HG02759 (cell line): Measurements from ENCODE around the gene CCDC9B.

Experiments used
- ATAC-seq: cut with Tn5 transposase; IDR thresholded peaks from one replicate; pipeline ENCODE4 v1.9.1; 2021; ENCODE audit warnings: mild to moderate bottlenecking, moderate library complexity; ENCODE audit not compliant: unreplicated experiment

CCDC9B gene

DNA sequence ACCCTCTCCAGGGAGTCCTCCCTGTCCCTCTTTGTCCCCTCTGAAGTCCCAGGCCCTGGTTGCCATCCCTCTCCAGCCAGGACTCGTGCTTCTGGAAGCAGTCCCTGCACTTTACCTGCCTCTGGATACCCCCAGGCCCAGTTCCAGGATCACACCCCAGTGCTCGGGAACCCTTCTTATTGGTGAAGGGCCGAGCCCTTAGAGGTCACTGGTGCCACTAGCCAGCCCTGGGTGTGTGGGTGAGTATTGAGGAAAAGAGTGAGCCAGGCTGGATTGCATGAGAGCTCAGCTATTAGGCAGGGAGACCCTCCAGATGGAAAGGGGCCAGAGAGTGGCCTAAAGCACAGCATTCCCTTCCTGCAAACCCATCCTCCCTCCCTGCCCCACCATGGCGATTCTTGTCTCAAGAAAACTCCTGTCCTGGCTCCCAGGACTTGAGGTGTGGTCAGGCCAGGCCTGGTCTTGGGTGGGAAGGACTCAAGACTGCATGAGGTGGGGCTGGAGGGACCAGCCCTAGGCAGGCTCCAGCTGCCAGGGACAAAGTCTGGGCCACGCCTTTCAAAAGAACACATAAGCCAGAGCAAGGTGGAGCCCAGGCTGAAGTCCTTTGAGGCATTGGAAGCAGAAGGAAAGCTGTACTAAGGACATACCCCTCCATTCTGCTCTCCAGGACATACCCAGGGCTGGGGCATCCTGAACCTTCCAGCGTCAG is 5.3 kb upstream of the CCDC9B start:
- no peak for ATAC-seq

DNA sequence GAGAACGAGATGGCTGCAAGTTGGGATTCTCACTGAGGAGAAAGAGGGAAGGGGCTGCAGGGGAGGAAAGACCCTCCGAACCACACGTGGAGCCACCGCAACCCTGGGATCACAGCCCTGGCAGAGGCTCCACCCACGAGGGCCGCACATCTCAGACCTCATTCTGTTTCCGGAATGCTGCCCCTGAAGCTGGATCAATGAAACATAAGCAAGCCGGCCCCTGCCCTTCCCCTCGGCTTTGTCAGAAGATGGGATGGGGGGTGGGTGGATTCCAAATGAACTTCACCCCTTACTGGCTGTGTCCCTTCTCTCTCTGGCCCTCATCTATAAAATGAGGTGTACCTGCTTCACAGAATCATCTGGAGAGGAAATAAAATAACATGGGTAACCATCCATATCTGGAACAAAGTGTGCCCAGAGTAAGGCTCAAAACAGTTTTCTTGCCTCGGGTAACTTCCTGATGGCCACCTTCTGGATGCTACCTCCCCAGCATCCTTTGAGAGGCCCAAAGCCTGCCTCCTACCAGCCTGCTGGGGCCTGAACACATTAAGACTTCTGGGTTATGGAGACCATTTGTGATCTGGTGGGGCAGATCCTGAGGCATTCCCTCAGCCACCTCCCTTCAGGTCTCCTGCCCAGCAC is 4.6 kb upstream of the CCDC9B start:
- ATAC-seq = no peak

DNA sequence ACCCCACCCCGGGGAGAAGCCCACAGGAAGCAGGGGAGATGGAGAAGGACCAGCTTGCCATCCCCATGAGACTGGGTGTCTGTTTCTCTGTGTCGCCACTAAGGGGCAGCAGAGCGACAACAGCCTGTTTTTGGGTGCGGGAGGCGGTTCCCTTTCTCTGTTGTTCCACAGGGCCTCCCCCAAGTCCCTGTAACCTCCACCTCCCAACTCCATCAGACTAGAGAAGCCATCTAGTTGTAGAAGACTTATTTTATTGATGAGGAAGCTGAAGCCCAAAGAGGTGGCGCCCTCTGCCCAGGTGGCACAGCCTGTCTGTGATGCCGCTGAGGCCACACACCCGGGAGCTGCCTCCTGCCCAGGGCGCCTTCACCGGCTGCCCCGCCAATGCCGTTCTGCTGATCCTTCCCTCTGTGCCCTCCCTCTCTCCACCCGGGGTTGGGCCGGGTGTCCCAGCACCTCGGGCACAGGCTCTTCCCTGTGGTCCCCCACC is 3.9 kb upstream of the CCDC9B start:
- peak; percentile 57 for ATAC-seq

DNA sequence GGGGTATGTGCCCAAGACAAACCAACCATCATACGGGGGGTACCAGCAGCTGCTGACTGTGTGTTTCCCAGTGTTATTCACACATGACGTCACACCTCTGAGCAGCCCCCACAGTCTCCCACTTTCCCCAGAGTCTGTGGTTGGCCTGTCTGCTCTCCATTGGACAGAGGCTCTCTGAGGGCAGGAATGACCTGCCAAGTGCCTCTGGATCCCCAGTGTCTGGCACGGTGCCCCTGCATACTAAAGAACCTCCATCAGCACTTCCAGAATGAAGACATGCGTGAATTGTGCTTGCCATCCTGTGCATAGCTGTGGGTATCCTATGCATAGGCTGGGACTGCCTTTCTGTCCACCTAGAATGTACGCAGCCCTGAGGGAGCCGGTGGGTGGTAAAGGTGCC is 3.5 kb upstream of the CCDC9B start:
- ATAC-seq = no peak

DNA sequence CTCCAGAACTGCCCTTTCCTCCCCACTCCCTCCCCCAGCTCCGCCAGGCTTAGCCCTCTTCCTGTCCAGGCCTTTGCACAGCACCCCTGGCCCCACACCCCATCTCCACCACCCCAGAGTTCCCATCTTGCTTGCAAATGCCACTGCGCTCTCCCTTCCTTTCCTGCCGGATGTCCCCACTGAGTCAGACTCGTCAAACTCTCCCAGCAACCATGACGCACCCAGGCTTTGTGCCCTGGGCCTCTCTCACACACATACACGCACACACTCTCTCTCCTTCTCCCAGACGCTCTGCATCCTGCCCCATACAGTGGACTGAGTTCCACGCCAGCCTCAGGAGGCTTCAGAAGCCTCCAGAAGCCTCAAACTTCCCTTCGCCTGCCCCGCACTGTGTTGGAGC is 2.8 kb upstream of the CCDC9B start:
- no peak for ATAC-seq

DNA sequence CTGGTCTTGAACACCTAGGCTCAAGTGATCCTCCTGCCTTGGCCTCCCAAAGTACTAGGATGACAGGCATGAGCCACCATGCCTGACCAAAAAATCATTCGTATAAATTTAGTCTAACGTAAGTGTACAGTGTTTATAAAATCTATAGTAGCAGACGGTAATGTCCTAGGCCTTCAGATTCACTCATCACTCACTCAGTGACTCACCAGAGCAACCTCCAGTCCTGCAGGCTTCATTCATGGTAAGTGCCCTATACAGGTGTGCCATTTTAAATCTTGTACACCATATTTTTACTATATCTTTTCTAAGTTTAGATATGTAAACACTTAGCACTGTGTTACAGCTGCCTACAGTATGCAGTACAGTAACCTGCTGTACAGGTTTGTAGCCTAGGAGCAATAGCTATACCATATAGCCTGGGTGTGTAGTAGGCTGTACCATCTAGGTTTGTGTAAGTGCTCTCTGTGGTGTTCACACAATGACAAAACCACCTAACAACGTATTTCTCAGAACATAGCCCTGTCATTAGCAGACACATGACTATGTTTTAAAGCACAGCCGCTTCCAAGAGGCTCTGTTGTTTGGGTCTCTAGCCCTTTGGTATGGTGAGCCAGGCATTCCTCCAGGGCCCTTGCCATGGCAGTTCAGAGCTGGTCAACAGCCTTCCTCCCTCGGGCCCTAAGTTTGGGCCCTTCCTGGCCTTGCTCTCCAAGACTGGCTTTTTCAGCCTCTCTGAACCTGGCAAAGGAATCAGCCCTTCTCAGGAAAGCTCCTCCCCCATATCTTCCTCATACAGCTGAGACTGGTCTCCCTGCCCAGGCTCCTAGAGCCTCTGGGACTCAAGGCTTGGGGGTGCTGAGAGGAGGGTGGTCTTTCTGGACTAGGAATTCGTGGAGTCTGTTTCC is 1.9 kb upstream of the CCDC9B start:
- ATAC-seq = no peak

DNA sequence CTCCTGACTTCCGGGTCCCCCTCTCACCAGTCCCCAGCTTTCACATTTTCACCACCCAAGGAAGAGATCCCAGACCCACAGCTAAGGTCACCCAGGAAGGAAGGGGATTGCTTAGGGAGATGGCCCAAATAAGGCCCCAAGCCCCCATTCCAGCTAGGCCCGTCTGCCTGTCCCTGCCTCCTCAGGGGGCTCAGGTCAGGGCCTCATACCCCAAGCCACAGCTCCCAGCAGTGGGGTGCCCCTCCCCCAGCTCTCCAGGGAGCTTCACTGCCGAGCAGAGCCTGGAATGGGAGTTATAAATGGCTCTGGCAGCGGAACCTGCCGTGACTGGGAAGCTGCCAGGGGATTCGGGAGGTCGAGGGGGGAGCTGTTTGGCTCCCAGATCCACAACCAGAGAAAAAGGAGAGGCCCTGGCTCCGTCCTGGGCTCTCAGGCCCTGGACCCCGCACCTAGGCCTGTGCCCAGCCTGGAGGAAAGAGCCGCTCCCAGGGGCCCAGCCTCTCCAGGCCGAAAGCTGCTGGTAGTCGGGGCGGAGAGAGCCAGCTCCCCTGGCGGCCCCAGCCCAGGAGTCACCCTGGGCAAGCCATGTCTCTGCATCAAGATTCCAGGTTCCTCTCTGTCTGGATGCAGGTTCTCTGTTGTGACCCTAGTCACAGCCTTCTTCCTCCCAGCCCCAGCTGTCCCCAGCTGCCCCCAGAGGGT is 550 bp downstream of the CCDC9B start:
- no peak for ATAC-seq

DNA sequence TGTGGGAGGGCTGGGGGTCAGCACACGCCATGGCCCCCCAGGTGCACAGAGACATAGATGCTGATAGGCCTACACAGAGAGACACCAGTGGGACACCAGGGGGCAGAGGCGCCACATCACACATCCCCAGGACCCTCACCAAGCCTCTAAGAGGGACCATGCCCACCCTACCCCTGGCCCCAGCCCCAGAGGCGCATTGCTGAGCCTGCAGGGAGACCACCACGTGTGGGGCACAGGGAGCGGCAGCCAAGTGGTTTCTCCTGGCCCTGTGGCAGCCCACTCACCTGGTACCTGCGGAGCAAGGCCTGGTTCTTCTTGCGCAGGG is 1.2 kb downstream of the CCDC9B start:
- no peak for ATAC-seq

DNA sequence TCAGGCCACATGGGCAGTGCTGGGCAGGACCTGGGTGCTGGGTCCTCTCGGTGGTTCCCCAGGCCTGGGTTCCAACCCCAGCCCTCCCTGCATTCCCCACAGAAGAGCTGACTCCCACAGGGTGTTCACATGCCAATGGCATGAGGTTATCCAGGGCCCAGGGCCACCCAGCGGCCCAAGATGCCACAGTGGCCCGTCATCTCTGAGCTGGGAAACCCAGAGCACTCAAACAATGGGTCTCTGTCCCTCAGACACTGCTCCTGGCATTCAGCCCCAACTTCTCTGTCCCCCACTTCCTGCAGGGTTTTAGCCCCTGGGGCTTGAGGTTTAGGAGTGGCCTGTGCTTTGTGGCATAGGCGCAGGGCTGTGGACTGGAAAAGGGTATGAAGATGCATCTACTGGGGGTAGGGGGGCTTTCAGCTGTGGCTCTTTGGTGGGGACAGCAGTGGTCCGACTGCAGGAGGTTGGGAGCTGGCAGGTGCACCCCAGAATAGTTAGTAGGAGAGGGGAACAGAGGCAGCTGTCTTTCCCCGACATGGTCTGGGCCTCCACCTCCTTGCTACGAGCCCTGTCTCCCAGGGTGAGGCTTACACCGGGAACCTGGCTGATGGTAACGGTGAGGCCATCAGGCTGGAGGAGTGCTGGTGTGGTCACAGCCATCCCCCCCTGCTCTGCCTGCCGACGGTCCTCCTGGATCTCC is 1.7 kb downstream of the CCDC9B start:
- no peak for ATAC-seq

DNA sequence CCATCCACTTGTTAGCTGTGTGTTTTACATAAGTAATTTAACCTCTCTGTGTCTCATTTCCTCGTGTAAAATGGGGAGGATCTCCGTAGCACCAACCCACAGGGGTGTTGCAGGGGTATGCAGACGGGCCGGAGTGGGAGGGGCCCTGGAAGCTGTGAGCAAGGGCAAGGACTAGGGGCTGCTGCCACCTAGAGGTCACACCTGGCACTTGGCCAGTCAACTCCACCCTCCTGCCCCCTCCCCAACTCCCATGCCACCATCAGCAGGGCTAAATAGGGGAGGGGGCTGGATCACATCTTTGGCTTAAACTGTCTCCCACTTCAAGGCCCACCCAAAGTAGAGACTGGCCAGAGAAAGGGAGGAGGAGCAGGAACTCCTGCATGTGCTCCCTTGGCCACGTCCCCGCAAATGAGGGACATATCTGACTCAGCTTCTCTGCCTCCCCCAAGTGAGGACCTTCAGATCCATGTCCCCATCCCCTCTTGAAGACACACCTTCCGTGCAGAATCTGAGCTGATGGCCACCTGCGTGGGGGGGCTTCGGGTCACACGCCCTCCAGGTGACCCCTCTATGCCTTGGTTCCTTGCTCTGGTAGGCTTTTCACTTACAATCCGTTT is 2.6 kb downstream of the CCDC9B start:
- ATAC-seq = peak; percentile 71

DNA sequence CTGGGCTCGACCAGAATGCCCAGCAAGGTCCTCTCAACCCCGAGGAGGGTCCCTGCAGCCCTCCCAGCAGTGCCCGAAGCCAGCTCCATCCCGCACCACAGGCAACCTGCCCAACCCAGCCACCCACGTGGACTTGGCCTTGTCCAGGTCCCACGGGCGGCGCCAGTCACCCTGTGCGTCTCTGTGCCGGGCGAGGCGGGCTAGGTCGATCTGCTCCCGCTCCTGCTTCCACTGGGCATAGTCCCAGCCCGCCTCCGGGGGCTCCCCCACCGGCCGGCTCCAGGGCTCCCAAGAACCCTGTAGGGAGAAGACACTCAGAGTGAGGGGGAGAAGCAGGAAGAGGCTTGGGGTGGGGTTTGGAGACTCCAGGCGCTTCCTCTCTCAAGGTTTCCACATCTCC is 3.1 kb downstream of the CCDC9B start:
- no peak for ATAC-seq

DNA sequence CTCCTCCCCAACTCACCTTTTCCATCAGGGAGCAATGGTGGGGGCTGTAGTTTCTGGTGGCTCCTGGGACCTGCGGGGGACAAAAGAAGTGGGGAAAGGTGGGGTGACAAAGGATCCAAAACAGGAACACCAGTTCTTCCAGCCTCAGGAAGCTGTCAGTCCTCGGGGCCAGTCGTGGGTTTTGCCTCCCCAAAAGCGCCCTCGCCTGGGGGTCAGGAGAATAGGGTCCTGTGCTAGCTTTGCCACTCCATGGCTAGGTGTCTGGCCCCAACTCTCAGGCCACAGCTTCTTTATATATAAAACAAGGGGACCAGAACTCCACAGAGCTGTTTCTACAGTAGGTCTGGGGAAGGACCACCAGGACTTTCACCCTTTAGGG is 4.0 kb downstream of the CCDC9B start:
- no peak for ATAC-seq

DNA sequence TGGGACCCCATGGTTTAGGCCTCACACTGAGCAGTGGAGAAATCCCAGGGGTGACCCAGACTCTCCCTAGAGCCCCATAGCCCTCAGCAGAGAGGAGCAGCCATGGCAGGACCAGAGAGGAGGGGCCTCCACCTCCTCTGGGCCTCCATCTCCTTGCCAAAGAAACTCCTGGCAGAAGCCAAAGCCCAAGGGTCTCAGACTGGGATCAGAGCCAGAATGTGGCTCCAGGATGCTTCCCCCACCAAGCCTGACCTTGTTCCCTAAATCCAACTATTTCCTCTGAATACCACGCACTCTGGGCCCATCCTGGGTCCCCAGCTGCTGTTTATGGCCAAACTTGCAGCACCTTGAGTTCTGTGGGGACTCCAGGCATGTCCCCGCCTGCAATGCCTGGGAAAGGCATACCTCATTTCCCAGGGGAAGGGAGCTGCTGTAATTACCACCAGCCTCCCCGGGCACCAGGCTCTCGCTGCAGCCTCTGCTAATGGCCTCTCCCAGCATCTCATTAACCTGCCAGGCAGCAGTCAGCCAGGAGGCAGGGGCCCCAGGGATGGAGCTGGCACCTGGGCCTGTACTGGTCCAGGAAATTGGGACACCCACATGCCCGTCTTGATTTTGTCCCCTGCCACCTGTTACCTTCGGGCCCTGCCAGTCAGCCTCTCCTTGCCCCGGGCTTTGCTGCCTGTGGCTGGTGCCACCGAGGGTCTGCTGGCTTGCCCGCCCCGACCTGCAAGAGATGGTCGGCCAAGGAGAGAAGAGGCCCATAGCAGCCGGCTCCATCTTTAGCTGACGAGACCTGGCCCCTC is 4.6 kb downstream of the CCDC9B start:
- ATAC-seq = no peak

DNA sequence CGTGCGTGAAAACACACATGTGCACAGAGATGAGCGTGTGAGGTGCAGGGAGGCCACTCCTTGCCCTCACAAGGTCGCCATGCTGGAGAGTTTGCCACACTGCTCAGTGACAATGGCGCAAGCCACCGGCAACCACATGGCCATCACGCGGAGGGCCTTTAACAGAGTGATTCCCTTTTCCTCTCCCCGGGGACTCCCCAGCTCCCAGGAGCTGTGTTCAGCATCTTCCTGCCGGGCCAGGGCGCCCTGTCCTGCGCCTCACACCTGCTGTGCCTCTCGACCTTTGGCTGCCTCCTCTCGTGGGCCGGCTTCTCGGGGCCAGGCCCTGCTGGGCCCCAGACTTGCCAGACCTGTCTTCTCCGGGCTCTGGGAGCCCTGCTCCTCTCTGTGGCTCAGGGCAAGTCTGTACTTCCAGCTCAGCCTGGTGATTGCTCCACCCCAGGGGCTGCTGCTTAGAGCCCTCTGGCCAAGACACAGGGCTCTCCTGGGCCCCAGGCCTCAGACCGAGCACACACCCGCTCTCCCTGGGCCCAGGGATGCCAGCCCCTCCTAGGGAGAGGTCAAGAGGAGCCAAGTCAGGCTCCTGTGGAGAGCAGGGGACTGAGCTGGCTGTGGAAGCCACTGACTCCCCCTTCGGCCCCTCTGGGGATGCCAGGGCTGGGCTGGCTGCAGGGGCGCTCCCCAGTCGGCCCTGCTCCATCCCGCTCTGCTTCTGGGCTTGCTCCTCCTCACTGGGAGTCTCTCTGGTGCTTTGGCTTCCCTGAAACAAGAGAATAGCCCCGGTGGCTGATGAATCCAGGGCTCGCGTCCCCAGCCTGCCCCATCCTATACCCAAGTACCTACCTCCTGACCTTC is 5.6 kb downstream of the CCDC9B start:
- no peak for ATAC-seq

DNA sequence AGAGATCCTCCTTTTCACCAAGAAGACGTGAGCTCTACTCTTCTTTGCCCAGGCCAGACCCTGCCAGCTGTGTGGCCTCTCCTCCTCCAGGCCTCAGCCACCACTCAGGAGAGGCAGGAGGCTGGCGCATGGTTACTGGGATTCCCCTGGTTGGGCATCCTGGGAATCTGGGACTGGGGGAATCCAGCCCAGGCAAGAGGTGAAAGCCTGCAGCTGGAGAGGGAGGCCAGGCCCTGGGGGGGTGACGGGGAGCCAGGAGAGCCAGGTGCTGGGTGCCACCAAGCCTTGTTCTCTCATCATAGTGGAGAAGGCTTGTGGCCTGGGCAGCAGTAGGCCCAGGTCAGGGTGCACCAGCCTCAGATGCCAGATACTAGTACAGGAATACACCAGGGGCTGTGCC is 6.2 kb downstream of the CCDC9B start:
- no peak for ATAC-seq

DNA sequence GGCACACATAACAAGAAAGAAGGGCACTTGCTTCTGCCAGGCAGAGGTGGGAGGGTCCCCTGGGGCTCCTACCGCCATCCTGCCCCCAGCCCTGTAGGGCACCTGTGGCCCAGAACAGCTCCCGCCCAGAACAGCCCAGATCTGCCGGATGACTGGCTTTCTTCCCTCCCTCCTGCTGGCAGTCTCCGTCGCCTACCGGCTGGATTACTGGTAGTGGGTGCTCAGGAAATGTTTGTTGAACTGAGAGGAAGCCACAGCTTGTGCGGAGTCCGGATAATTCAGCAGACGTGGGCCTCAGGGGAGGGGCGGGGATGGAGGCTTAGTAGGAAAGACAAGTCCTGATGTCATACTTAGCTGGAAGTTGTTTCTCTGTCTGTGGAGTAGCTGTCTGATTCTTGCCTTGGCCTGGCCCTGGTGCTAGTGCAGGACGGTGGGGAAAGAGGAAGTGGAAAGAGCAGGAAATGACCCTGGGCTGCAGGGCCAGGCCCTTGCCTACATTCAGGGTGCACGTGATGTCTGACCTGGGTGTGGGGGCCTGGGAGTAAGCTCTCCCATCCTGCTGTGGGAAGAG is 6.7 kb downstream of the CCDC9B start:
- peak; percentile 47 for ATAC-seq

DNA sequence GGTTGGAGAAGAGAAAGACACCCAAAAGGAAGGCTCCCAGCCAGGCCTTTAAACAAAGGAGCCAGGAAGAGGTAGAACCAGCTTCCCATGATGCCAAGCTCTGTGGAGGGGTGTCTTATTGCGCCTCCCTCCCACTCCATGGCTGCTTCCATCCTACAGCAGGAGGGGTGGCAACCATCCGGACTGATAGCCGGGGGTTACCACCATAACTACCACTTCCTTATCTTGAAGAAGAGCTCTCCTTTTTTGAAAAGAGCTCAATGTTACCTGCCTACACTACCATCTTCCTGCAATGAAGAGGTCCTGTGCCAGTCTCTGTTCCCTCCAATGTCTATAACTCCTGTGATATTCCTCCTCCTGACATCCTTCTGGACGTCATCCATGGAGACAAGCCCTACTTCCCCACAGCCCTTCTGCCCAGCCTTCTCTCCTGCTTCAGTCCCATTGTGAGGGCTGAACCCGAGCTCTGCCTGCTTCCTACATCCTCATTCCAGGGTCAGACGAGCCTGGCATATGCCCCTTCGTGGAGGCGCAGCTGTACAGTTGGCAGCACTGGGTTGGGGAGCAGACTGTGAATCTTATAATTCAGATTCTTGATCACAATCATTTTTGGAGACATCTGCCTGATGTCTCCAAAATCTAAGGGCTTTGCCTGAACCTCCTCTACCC is 8.5 kb downstream of the CCDC9B start:
- ATAC-seq = no peak

DNA sequence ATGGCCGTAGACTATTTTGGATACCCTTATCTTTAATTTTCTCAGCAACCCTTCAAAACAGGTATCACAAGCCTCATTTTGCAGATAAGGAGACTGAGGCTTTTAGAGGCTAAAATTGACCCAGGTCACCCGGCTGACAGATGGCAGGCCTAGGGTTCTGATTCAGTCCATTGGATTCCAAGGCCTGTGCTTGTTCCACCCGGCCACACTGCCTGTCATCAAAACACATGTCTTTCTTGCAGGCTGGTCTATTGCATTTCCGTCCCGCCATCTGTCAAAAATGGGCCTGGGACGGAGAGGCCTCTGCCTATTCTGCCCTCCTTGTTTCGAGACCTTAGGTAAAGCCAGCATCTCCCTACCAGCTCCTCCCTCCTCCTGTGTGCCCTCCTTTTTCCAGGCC is 9.1 kb downstream of the CCDC9B start:
- ATAC-seq = no peak
